Endothelial cell of umbilical vein (primary cell): ENCODE results near the gene CTDP1.

Source experiments
- CTCF ChIP-seq, 2 donors: IDR thresholded peaks; 1 replicate in 1 of 2; 2 replicates in 1 of 2; pipeline ENCODE4 v1.5.1; 2011; ENCODE audit warnings: low read length in 2 of 2, mild to moderate bottlenecking in 2 of 2, moderate library complexity in 2 of 2, control low read depth in 1 of 2, inconsistent platforms in 1 of 2, low read depth in 1 of 2; ENCODE audit not compliant: insufficient read depth in 1 of 2; ENCODE audit errors: extremely low read depth in 1 of 2
- GATA2 ChIP-seq: IDR thresholded peaks from 2 replicates; pipeline ENCODE4 v1.7.0; 2011; ENCODE audit warnings: low read depth, mild to moderate bottlenecking, moderate library complexity, mixed read lengths, low read length; ENCODE audit not compliant: insufficient read length, insufficient read depth
- POLR2A ChIP-seq: IDR thresholded peaks from 2 replicates; pipeline ENCODE4 v1.6.1; 2012; ENCODE audit warnings: low read depth, mild to moderate bottlenecking, control low read depth, low read length
- POLR2AphosphoS5 ChIP-seq: IDR thresholded peaks from 2 replicates; pipeline ENCODE4 v1.6.1; 2012; ENCODE audit warnings: low read depth, mild to moderate bottlenecking, control low read depth, low read length, moderate library complexity; ENCODE audit not compliant: insufficient read depth

- TF ChIP-seq CTCF (IDR thresholded peaks at IDR 0.05; ENCODE audit: extremely low read depth in 1 of 2, insufficient read depth in 1 of 2, low read depth in 1 of 2, low read length in 2 of 2) (no peak), POLR2AphosphoS5 (no peak), POLR2A (no peak), GATA2 (no peak)
These were observed 48.5 kb upstream of the CTDP1 start for GRCh38 chr18:79631096-79631507.
